Karpas-422 (cell line): ENCODE data around the gene TNS1. TPM values are rescaled to one million over a fixed set of nuclear protein-coding genes. Genes with fewer than 3 reads are reported as not detected.

ENCODE experiments used
- DNase-seq: peaks from one replicate; pipeline ENCODE4 v3.0.0-alpha.2; 2015
- H2AFZ ChIP-seq: fragments of 200-600 bp; sonication (generic); 2 replicates; pipeline ENCODE4 v1.6.1; 2014; ENCODE audit warnings: antibody characterized with exemption, low read length, mixed read lengths
- H3K27ac ChIP-seq: fragments of 200-600 bp; sonication (generic); 2 replicates; pipeline ENCODE4 v1.5.1; 2014; ENCODE audit warnings: mild to moderate bottlenecking, low read length, moderate library complexity
- H3K27me3 ChIP-seq: fragments of 200-600 bp; sonication (generic); 2 replicates; pipeline ENCODE4 v1.6.1; 2014; ENCODE audit warnings: low read length, mixed read lengths
- H3K36me3 ChIP-seq: fragments of 200-600 bp; sonication (generic); 2 replicates; pipeline ENCODE4 v1.6.1; 2014; ENCODE audit warnings: low read length, mixed read lengths; ENCODE audit not compliant: insufficient read depth
- H3K4me1 ChIP-seq: fragments of 200-600 bp; sonication (generic); 2 replicates; pipeline ENCODE4 v1.6.1; 2014; ENCODE audit warnings: mild to moderate bottlenecking, low read length, mixed read lengths
- H3K4me2 ChIP-seq: fragments of 200-600 bp; sonication (generic); 2 replicates; pipeline ENCODE4 v1.6.1; 2014; ENCODE audit warnings: low read length, low read depth, mild to moderate bottlenecking; ENCODE audit not compliant: poor library complexity, severe bottlenecking
- H3K4me3 ChIP-seq: fragments of 200-600 bp; sonication (generic); 2 replicates; pipeline ENCODE4 v1.5.1; 2014; ENCODE audit warnings: mild to moderate bottlenecking, antibody characterized with exemption, low read length, mixed read lengths
- H3K79me2 ChIP-seq: fragments of 200-600 bp; sonication (generic); 2 replicates; pipeline ENCODE4 v1.6.1; 2014; ENCODE audit warnings: mild to moderate bottlenecking, low read length, mixed read lengths
- H3K9ac ChIP-seq: fragments of 200-600 bp; sonication (generic); 2 replicates; pipeline ENCODE4 v1.6.0; 2014; ENCODE audit warnings: low read length
- H3K9me2 ChIP-seq: fragments of 200-600 bp; sonication (generic), shearing (Covaris generic); replicated peaks from 2 replicates; pipeline ENCODE4 v1.6.0; 2014; ENCODE audit warnings: mild to moderate bottlenecking, low read length, moderate library complexity; ENCODE audit not compliant: insufficient read depth
- H3K9me3 ChIP-seq: fragments of 300-700, 200-600 bp; sonication (generic); 2 replicates; pipeline ENCODE4 v1.6.1; 2014; ENCODE audit warnings: low read length, mixed read lengths
- H4K20me1 ChIP-seq: fragments of 200-600 bp; sonication (generic); 2 replicates; pipeline ENCODE4 v1.6.1; 2014; ENCODE audit warnings: mild to moderate bottlenecking, antibody characterized with exemption, low read length, low read depth; ENCODE audit not compliant: insufficient read depth
- total RNA-seq: library from RNA; depleted of rRNA; stranded (reverse); fragments of >200 nt; shearing (Covaris generic); gene quantifications from 2 replicates; pipeline ENCODE4 v1.2.3, GENCODE V29; 2014; ENCODE audit warnings: low replicate concordance

Gene TNS1
- total RNA-seq, 1 experiment from 2014 or later = 1.7 TPM

DNA sequence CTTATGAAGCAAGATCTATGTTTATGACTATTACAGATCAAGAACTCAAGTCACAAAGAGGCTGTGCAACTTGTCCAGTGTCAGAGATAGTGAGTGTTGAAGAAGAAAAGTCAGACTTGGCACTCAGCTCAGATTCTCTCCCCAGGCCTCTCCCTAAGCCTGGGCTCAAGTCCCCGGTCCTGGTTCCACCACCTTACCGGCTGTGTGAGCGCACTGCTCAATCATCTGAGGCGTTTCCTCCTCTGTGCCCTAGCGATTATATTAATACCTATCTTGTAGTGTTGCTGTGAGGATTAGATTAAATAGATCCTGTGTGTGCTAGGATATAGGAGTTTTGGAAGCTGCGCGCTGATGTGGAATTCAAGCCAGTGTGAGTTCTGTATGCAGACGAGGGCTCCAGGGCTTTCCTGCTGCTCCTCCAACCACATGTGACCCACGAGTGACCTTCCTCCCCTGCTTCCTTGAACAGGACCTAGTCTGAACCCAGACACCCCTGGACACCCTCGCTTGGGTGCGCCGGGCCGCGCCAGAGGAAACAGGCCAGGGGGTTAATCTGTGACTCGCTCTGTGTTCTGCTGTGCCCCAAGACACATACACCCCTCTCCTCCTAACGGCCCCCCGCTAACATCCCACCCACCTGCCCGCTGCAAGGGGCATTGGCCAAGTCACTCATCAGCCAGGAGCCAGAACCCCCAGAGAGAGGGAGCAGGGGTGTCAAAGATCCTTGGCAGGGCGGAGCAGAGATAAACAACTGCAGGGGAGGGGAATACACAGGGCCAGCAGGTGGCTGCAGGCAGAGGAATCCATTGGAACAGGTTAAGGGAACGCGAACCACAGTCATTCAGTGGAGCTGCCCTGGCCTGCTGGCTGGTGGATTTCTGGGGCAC, 38.3 kb downstream of the TNS1 start:
- H3K79me2 ChIP-seq = no peaks in the 10 kb centered on the region
- no peak overlapping the region for H3K9ac ChIP-seq
- no peak for DNase-seq
- no peaks in the 10 kb centered on the region for H3K36me3 ChIP-seq
- no peaks in the 10 kb centered on the region for H3K4me1 ChIP-seq
- no peaks in the 10 kb centered on the region for H4K20me1 ChIP-seq
- H3K9me3 ChIP-seq = no peaks in the 10 kb centered on the region
- H2AFZ ChIP-seq = no peak overlapping the region
- no peak overlapping the region for H3K27ac ChIP-seq
- H3K9me2 ChIP-seq = no peaks in the 10 kb centered on the region
- no peak overlapping the region for H3K4me2 ChIP-seq
- H3K27me3 ChIP-seq = no peaks in the 10 kb centered on the region
- no peak overlapping the region for H3K4me3 ChIP-seq

- H3K27ac ChIP-seq = no peak overlapping the region
- no peak overlapping the region for H2AFZ ChIP-seq
- no peaks in the 10 kb centered on the region for H3K27me3 ChIP-seq
- H3K9me3 ChIP-seq = no peaks in the 10 kb centered on the region
- no peaks in the 10 kb centered on the region for H3K9me2 ChIP-seq
- no peaks in the 10 kb centered on the region for H4K20me1 ChIP-seq
- no peak overlapping the region for H3K9ac ChIP-seq
- DNase-seq = no peak
- no peaks in the 10 kb centered on the region for H3K79me2 ChIP-seq
- no peak overlapping the region for H3K4me3 ChIP-seq
- H3K4me1 ChIP-seq = no peaks in the 10 kb centered on the region
- no peak overlapping the region for H3K4me2 ChIP-seq
- H3K36me3 ChIP-seq = no peaks in the 10 kb centered on the region
Observed at GRCh38 chr2:217960351-217960750, 42.4 kb downstream of the TNS1 start.

- no peak for DNase-seq
- no peaks in the 10 kb centered on the region for H3K4me1 ChIP-seq
- no peaks in the 10 kb centered on the region for H3K79me2 ChIP-seq
Observed at GRCh38 chr2:217959723-217960122, 43.1 kb downstream of the TNS1 start.

GRCh38 chr2:217958884-217959225, 43.9 kb downstream of the TNS1 start:
- DNase-seq = no peak

More at GRCh38 chr2:217959723-217960122, 43.1 kb downstream of the TNS1 start:
- H4K20me1 ChIP-seq = no peaks in the 10 kb centered on the region
- H3K4me2 ChIP-seq = no peak overlapping the region
- H3K9me3 ChIP-seq = no peaks in the 10 kb centered on the region
- H3K27me3 ChIP-seq = no peaks in the 10 kb centered on the region
- H3K27ac ChIP-seq = no peak overlapping the region
- H3K9me2 ChIP-seq = no peaks in the 10 kb centered on the region
- H3K9ac ChIP-seq = no peak overlapping the region
- no peaks in the 10 kb centered on the region for H3K36me3 ChIP-seq
- no peak overlapping the region for H2AFZ ChIP-seq
- H3K4me3 ChIP-seq = no peak overlapping the region

GRCh38 chr2:217958206-217958883, 44.5 kb downstream of the TNS1 start:
- H3K27me3 ChIP-seq = no peaks in the 10 kb centered on the region
- no peaks in the 10 kb centered on the region for H4K20me1 ChIP-seq
- no peak overlapping the region for H3K9ac ChIP-seq
- H3K4me1 ChIP-seq = no peaks in the 10 kb centered on the region
- no peak overlapping the region for H3K4me2 ChIP-seq
- no peak overlapping the region for H2AFZ ChIP-seq
- no peaks in the 10 kb centered on the region for H3K79me2 ChIP-seq
- no peak overlapping the region for H3K4me3 ChIP-seq
- no peak overlapping the region for H3K27ac ChIP-seq
- no peaks in the 10 kb centered on the region for H3K9me3 ChIP-seq
- H3K9me2 ChIP-seq = no peaks in the 10 kb centered on the region
- DNase-seq = no peak
- H3K36me3 ChIP-seq = no peaks in the 10 kb centered on the region

More at GRCh38 chr2:217958884-217959225, 43.9 kb downstream of the TNS1 start:
- H3K9me2 ChIP-seq = no peaks in the 10 kb centered on the region
- H3K36me3 ChIP-seq = no peaks in the 10 kb centered on the region
- no peaks in the 10 kb centered on the region for H4K20me1 ChIP-seq
- H3K4me3 ChIP-seq = no peak overlapping the region
- H3K79me2 ChIP-seq = no peaks in the 10 kb centered on the region
- no peak overlapping the region for H3K27ac ChIP-seq
- H3K27me3 ChIP-seq = no peaks in the 10 kb centered on the region
- H3K4me1 ChIP-seq = no peaks in the 10 kb centered on the region
- no peaks in the 10 kb centered on the region for H3K9me3 ChIP-seq
- no peak overlapping the region for H2AFZ ChIP-seq
- H3K4me2 ChIP-seq = no peak overlapping the region
- no peak overlapping the region for H3K9ac ChIP-seq

GRCh38 chr2:217956586-217957457, 46.0 kb downstream of the TNS1 start:
- Histone ChIP-seq H3K79me2 (no peaks in the 10 kb centered on the region), H3K9me2 (no peaks in the 10 kb centered on the region), H3K9me3 (no peaks in the 10 kb centered on the region), H3K4me2 (no peak overlapping the region), H3K36me3 (no peaks in the 10 kb centered on the region), H3K27me3 (no peaks in the 10 kb centered on the region), H3K4me3 (no peak overlapping the region), H3K27ac (no peak overlapping the region), H4K20me1 (no peaks in the 10 kb centered on the region), H2AFZ (no peak overlapping the region), H3K9ac (no peak overlapping the region), H3K4me1 (no peaks in the 10 kb centered on the region)
- DNase-seq = no peak

- Histone ChIP-seq H3K9me2 (no peaks in the 10 kb centered on the region), H3K79me2 (no peaks in the 10 kb centered on the region), H3K4me1 (no peaks in the 10 kb centered on the region), H3K9ac (no peak overlapping the region), H4K20me1 (no peaks in the 10 kb centered on the region), H2AFZ (no peak overlapping the region), H3K27me3 (no peaks in the 10 kb centered on the region), H3K27ac (no peak overlapping the region), H3K9me3 (no peaks in the 10 kb centered on the region), H3K36me3 (no peaks in the 10 kb centered on the region), H3K4me3 (no peak overlapping the region), H3K4me2 (no peak overlapping the region)
- no peak for DNase-seq
Observed at GRCh38 chr2:217955881-217956493, 46.8 kb downstream of the TNS1 start.
